NCI-H748 (cell line): ENCODE measurements around the gene PHKA2.

Source experiments
- DNase-seq: peaks from one replicate; lab custom pipeline; 2025; ENCODE audit not compliant: unreplicated experiment; lab: John Stamatoyannopoulos, UW

PHKA2 gene

GRCh38 chrX:18889346-18890048 is 94.4 kb downstream of the PHKA2 start:
- DNase-seq: no peak

DNA sequence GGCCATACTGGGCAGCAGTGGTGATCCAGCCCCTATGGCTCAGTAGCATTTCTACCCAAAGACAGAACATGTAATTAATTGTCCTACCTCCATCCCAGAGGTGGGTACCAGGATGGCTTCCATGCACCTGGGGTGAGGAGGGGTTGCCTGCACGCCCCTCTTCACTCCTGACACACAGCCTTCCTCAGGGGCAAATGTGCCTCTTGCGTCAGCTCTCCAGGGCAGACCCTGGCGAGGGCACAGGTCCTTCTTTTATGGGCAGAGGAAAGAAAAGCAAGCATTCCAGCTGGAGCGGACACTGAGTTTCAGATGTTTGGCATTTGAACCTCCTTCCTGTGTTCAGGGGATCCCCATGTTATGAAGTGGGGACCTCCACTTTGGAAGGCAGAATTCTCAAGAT is 95.6 kb downstream of the PHKA2 start:
- no peak for DNase-seq

DNA sequence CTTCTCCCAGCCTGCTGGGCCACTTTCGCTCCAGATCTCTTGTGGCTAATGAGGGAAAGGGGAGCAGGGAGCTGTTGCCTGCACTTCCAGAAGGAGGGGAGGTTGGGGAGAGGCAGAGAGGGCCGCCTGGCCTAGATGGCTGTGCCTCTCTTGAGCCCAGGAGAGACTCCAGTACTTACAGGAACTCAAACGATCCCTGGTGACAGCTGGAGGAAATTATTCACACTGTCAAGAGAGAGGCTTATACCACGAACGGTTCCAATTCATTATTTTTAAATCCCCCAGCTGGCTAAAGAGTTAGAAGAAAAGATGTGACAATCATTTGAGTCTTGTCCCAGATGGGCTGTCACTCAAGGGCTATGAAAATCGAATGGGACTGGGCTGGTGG is 96.1 kb downstream of the PHKA2 start:
- DNase-seq: no peak

DNA sequence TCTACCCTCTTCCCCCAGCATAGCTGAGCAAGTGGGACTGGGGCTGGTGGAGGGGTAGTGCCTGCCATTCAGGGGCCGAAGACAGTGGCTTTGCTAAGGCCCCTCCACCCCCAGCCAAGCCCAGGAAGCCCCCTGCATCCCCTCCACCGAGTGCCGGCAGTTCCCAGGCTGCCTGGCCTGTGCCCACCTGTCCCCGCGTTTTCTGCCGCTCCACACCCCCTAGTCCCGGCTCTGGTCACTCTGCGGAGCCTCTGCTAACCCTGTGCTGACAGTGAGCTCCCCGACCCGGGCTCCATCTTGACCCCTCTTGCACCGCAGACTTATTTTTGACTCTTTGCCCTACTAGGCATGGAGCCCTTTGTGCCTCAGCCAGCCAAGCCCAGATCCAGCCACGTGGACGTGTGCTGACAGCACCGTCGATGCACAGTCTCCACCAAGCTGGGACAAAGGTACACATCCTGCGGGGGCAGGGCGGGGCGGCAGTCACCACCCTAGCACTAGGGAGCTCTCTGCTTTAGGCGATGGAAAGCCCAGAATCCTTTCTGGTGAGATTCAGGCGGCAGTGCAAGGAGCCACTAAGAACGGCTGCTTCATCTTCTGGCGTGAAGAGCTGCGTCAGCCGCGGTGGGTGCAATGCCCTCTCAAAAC is 96.6 kb downstream of the PHKA2 start:
- peak; percentile 14 for DNase-seq

DNA sequence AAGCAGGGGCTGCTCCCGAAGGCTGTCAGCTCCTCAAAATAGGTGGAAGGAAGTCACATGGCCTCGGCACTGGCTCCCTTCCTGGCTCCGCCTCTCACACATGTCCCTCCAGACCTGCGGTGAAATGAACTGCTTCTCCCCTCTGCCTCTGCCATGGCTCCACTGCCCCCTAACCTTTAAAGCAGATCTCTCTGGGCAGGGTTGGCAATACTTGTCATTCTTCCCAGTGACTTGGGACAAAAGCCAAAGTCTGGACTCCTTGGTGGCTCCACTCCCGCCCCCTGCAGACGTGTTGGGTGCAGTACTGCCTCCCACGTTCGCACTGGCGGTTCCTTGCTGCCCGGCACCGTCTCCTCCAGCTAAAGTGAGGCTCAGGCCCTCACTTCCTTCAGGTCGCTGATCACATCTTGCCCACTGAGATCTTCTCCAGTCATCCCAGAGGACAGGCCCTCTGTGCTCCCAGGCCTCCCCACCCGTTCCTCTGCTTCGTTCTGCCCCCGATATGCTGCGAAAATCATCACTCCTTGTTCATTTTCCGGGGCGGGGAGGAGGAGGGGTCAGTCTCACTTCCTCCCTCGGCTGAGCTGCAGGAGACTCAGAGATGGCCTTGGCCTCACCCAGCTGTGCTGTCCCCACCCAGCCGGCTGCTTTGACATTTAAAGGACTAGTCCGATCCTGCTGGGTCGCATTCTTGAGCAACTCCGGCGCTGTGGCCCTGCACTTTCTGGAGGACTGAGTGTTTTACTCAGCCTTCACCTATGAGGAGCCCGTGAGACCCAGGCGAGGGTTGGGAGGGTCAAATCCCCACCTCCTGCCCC is 97.4 kb downstream of the PHKA2 start:
- DNase-seq: peak; percentile 62

- no peak for DNase-seq
Observed at GRCh38 chrX:18886005-18886343, 97.9 kb downstream of the PHKA2 start.

GRCh38 chrX:18885328-18886004 is 98.4 kb downstream of the PHKA2 start:
- DNase-seq: no peak

GRCh38 chrX:18884916-18885315 is 99.0 kb downstream of the PHKA2 start:
- DNase-seq: no peak

DNA sequence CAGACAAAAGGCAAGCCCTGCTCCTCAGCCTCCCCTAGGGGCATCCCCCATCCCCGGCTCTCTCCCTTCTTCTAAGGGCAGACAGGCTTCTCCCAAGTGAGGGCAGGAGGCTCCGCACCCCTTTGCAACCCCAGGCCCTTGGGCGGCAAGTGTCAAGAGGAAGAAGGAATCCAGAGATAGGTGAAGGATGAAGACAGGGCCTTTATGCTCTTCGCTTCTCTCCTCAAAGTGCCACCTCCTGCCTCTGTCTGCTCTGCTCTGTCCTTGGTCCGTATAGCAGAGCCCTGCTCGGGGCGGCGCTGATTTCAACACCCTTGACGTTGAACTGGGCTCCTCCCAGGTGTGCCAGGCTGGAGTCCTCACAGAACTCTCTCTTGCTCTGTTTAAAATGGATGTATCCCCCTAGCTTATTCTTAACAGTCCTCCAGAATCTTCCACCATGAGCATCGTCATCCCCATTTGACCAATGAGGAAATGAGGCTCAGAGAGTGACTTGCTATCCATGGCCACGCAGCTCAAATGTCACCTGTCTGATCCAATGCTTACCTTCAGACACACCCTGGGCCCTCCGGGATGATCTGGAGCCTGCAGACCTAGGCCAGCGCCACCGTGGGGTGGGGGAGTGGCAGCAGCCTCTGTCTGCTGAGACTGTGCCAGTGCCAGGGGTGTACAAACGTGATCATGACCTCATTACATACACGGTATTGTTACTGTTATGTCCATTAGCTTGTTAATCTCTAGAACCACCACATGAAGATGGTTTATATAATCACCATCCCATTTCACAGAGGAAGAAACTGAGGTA is 99.8 kb downstream of the PHKA2 start:
- peak; percentile 5 for DNase-seq

DNA sequence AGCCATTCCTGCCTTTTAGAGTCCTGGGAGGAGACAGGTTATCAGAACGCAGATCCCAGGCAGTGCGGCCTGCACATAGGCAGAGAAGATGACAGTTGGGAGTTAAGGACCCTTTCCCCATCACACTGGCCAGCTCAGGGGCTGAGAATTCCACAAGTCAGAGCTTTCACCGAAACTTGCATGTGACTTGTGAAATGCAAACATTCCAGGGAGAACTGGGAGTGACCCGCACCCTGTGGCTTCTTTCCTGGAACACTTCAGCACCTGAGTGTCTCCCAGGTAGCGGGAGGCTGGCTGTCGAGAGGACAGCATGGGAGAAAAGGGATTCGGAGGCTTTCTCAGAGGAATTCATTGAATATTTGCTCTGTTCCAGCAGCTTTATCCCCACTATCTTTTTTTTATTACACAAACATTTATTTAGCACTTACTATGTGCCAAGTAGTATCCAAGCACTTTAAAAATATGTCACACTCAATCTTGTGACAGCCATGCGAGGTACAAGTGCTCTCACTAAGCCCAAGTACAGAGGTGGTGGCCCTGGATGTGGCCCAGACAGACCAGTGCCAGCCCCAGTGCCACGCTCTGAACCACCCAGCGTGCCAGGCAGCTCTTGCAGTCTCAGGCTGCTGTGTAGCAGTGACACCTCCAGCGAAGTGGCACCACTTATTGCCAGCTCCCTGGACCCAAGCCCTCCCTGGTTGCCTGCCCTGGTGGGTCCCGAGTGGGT is 100.5 kb downstream of the PHKA2 start:
- no peak for DNase-seq

- no peak for DNase-seq
Observed at GRCh38 chrX:18879144-18879543, 104.8 kb downstream of the PHKA2 start.

DNA sequence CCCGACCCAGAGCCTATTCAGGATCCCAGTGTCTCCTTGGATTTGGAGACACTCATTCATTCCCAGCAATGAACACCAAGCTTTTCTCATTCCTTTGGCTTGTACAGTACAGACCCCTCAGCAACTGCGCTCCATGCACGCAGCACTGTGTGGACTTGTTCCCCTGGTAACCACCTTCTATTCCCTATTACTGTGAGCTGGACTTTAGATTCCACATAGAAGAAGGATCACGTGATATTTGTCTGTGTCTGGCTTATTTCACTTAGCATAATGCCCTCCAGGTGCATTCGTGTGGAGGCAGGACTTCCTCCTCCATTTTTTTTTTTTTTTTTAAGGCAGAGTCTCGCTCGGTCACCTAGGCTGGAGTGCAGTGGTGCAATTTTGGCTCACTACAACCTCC is 106.4 kb downstream of the PHKA2 start:
- peak; percentile 79 for DNase-seq

- DNase-seq: peak; percentile 41
Observed at GRCh38 chrX:18875256-18875878, 108.5 kb downstream of the PHKA2 start.

DNA sequence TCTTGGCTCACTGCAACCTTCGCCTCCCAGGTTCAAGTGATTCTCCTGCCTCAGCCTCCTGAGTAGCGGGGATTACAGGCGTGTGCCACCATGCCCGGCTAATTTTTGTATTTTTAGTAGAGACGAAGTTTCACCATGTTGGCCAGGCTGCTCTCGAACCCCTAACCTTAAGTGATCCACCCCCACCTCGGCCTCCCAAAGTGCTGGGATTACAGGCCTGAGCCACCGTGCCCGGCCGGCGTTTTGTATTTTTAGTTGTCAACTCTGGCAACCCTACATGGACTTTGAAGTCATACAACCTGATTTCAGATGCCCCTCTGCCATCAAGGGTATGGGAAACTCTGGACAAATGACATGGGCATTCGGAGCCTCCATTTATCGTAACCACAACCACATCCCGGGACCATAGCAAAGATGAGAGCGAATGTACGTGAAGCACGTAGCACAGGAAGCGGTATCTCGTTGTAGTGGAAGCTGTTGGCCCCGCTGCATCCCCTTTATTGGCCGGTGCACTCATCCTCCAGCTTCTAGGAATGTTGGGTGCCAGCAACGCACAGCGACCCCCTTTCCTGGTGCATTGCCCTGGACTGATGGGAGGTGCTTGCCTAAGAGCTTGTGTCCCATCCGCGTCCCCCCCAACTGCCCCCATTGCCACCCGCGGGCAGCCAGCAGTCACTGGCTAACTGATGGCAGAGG is 109.2 kb downstream of the PHKA2 start:
- no peak for DNase-seq

GRCh38 chrX:18873836-18874235 is 110.1 kb downstream of the PHKA2 start:
- no peak for DNase-seq

DNA sequence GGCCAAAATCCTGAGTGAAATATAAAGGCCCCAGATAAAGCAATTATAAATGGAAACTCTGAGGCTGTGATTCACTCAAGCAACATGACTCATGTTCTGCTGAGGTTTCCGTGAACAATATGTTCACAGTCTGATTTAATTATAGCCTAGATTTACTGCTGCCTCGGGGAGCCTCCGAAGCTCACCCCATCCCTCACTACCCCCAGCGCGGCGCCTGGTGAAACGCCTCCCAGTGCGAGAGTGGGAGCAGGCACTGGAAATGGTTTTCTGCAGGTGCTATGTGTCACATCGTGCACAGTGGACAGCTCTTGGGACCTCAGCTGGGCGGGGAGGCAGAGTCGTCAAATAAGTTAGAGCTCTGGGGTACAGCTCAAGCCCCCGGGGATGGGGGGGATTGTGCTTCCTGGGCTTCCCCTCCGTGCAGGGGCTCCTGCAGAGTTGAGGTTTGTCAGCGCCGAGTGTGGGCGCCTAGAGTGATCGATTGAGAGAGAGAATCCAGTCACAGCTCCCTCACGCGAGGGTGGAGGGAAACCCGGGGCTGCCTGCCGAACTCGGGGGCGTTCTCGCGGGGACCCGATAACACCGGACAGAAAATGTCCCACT is 110.6 kb downstream of the PHKA2 start:
- no peak for DNase-seq

- DNase-seq: no peak
Observed at GRCh38 chrX:18872621-18873020, 111.3 kb downstream of the PHKA2 start.

DNA sequence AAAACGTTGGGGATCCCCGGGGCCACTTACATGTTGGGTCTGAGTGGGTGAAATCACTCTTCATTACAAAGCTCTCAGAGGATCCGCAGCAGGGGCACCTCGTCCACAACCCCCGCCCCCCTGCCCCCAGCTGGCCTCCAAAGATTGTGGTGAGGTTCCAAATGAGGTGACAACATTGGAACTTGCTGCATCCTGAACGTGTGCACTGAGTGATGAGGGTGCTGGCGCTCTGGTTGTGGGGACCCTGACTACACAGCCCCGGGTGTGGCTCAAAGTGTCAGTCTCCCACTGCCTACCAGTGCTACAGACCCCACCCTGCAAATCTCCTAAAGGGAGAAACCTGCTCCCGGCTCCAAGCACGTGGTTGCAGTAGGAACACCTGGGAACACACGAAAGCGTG is 111.9 kb downstream of the PHKA2 start:
- DNase-seq: no peak
